ENCODE measurements around the gene EPB41L1. TPM values are rescaled to one million over a fixed set of nuclear protein-coding genes. Genes with fewer than 3 reads are reported as not detected.

The EPB41L1 gene
- total and polyA plus RNA-seq, 8 donors, result 33.8 to 80.1 (median 38.7) TPM

DNA sequence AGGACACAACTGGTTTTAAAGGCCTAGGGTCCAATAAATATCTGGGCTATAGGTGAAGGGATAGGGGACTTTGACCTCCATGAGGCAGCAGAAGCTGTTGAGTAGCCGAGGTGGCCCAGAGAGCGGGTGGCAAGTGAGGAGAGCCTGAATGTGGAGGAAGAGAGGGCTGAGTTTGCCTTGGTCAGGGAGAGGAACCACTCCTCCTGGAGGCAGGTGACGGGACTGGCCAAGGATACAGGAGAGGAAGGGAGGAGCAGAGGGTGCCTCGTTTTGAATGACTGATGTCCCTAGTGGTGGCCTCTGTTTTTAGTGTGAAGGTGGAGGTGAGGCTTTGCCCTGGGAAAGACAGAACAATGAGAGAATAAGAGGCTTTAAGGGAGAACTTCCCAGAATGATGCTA lies 62.7 kb downstream of the EPB41L1 start:
- Histone ChIP-seq H3K4me3 (no peak overlapping the region), H3K36me3 (peaks cover 0 to 33% of the 10 kb centered on the region in 2 donors), H3K27ac (no peak overlapping the region), H3K4me1 (no peaks in the 10 kb centered on the region), H3K9me3 (no peaks in the 10 kb centered on the region), H3K27me3 (no peaks in the 10 kb centered on the region)
- TF ChIP-seq, protein P1, sequence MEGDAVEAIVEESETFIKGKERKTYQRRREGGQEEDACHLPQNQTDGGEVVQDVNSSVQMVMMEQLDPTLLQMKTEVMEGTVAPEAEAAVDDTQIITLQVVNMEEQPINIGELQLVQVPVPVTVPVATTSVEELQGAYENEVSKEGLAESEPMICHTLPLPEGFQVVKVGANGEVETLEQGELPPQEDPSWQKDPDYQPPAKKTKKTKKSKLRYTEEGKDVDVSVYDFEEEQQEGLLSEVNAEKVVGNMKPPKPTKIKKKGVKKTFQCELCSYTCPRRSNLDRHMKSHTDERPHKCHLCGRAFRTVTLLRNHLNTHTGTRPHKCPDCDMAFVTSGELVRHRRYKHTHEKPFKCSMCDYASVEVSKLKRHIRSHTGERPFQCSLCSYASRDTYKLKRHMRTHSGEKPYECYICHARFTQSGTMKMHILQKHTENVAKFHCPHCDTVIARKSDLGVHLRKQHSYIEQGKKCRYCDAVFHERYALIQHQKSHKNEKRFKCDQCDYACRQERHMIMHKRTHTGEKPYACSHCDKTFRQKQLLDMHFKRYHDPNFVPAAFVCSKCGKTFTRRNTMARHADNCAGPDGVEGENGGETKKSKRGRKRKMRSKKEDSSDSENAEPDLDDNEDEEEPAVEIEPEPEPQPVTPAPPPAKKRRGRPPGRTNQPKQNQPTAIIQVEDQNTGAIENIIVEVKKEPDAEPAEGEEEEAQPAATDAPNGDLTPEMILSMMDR (IDR thresholded peaks at IDR 0.05), result no peak
- ATAC-seq (no peak), DNase-seq (no peak)
- intact Hi-C loops (cut with DNase I), result no loop called here

DNA sequence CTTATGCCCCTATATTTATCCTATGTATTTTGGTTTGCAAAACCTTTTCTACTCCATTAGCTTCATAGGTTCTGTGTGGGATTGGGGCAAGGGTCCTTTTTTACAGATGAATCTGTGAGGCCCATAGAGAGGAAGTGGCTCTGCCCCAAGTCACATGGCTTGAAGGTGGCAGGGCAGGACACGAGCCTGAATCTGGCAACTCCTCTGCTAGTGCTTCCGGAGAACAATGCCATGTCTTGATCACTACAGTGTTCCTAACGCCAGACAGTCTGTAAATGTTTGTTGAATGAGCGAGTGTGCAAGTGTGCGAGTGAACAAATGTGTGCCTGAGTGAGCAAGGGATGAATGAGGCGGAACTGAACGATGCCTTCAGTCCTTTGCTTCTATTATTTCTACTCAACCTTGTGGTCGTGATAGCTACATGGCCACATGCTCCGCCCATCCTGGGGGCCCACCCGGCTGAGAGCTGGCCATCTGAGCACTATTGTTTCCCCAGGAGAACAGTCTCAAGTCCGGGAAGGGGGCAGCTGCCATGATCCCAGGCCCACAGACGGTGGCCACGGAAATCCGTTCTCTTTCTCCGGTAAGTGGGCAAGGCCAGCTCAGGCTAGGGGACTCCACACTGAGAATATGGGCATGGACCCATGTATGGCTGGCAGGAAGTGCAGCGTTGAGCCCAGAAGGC lies 64.0 kb downstream of the EPB41L1 start:
- no peaks in the 10 kb centered on the region for H3K4me1 ChIP-seq
- H3K27ac ChIP-seq, result no peak overlapping the region
- ATAC-seq, result no peak
- H3K27me3 ChIP-seq, result no peaks in the 10 kb centered on the region
- peaks cover 0 to 29% of the 10 kb centered on the region in 2 donors for H3K36me3 ChIP-seq
- intact Hi-C loops (cut with DNase I), result no loop called here
- H3K4me3 ChIP-seq, result no peak overlapping the region
- TF ChIP-seq, protein P1 (IDR thresholded peaks at IDR 0.05), result no peak
- H3K9me3 ChIP-seq, result no peaks in the 10 kb centered on the region
- DNase-seq, result peak in 1 of 4 donors; percentile 57

DNA sequence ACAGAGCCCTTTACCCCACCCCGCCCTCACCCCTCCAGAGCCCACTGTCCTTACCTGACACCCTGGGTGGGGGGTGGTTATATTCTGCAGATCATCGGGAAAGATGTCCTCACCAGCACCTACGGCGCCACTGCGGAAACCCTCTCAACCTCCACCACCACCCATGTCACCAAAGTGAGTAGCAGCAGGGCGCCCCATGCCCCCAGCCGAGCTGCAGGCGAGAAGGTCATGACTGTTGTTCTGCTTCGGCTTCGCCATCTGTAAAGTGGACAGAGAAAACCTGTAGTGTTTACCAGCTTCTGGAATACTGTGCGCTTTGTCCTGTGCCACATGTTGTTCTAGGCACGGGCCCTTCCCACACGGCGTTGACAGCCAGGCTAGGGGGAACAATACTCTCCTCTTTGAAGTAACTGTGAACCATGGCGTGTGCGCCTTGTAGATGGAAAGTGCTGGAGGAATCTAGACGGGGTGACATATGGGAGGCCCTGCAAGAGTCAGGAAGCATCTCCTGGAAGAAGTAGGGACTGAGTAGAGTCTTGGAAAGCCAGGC lies 65.2 kb downstream of the EPB41L1 start:
- no peak overlapping the region for H3K4me3 ChIP-seq
- peaks cover 0 to 29% of the 10 kb centered on the region in 2 donors for H3K36me3 ChIP-seq
- no peak for DNase-seq
- H3K4me1 ChIP-seq, result no peaks in the 10 kb centered on the region
- intact Hi-C loops (cut with DNase I), result no loop called here
- H3K27me3 ChIP-seq, result no peaks in the 10 kb centered on the region
- H3K27ac ChIP-seq, result no peak overlapping the region
- H3K9me3 ChIP-seq, result no peaks in the 10 kb centered on the region
- TF ChIP-seq, protein P1 (IDR thresholded peaks at IDR 0.05), result no peak
- ATAC-seq, result no peak

DNA sequence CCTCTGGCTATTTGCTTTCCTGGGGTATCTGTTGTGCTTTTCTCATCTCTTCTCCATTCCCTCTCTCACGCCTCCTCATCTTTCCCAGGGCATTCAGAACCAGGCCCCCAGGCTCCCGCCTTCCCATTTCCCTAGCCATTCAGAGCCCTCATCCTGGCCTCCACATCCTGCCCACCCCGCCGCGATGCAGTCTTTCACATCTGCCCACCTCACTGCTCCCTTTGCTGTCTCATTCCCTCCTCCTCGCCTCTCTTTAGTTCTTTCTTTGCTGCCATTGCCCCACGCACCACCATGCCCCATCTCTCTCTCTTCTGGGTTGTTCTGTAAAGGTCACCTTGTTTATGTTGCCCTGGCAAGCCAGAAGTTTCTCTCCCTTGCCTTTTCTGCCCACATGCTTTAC lies 71.1 kb downstream of the EPB41L1 start:
- Histone ChIP-seq H3K4me3 (no peak overlapping the region), H3K36me3 (peaks cover 0 to 16% of the 10 kb centered on the region in 2 donors), H3K4me1 (no peaks in the 10 kb centered on the region), H3K27ac (no peak overlapping the region), H3K27me3 (no peaks in the 10 kb centered on the region), H3K9me3 (no peaks in the 10 kb centered on the region)
- TF ChIP-seq, protein P1 (IDR thresholded peaks at IDR 0.05), result no peak
- ATAC-seq (no peak), DNase-seq (no peak)
- intact Hi-C loops (cut with DNase I), result no loop called here

DNA sequence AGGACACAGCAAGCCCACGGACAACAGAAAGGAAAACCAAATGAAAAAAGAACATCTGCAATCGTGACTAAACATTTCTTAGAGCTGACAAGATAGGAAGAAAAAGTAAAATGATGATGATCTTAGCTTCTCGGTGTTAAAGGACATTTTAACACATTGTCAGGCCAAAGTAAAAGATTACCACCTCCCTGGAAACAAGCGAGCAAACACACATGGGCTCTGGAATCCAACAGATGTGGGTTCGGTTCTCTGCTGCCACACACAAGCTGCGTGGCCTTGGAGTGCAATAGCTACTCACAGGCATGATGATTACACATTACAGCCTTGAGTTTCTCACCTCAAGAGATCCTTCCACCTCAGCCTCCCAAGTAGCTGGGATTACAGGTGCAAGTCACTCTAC lies 74.2 kb downstream of the EPB41L1 start:
- no peak for DNase-seq
- no peak for ATAC-seq
- Histone ChIP-seq H3K9me3 (no peaks in the 10 kb centered on the region), H3K4me1 (no peaks in the 10 kb centered on the region), H3K4me3 (no peak overlapping the region), H3K27me3 (no peaks in the 10 kb centered on the region), H3K27ac (no peak overlapping the region), H3K36me3 (peaks cover 0 to 4% of the 10 kb centered on the region in 2 donors)
- TF ChIP-seq, protein P1 (IDR thresholded peaks at IDR 0.05), result no peak
- intact Hi-C loops (cut with DNase I), result no loop called here
